ENCODE measurements around the gene ELL. TPM values are rescaled to one million over a fixed set of nuclear protein-coding genes. Genes with fewer than 3 reads are reported as not detected.
A peak's percentile ranks its signal among the peaks of the same experiment; 100 is the strongest.

ELL gene
- total RNA-seq, 1 experiment from 2014 or later = 17.0 TPM

GRCh38 chr19:18488403-18488723, 33.5 kb downstream of the ELL start:
- no peak; the same call in 2 of the 3 replicates for TF ChIP-seq CTCF (conservative IDR thresholded peaks at IDR 0.05)
- H2AFZ ChIP-seq (ENCODE audit: low read length) = no peak overlapping the region
- no peak overlapping the region for H4K8ac ChIP-seq (replicated peaks; ENCODE audit: insufficient read length, low read depth, low read length)
- H3K27me3 ChIP-seq (ENCODE audit: insufficient read depth, low read length) = no peaks in the 10 kb centered on the region
- no peak overlapping the region for H3K56ac ChIP-seq (ENCODE audit: insufficient read length, low read depth, low read length)
- no peak overlapping the region for H2BK20ac ChIP-seq (ENCODE audit: low read depth, low read length, poor library complexity, severe bottlenecking)
- peaks cover 34% of the 10 kb centered on the region in 2 experiments for H3K4me1 Mint-ChIP-seq
- H3K18ac ChIP-seq (ENCODE audit: insufficient read length, low read depth, low read length) = no peak overlapping the region
- H4K5ac ChIP-seq (ENCODE audit: insufficient read length, low read depth, low read length) = no peak overlapping the region
- no peaks in the 10 kb centered on the region for H3K79me1 ChIP-seq (ENCODE audit: insufficient read depth, low read depth, low read length, poor library complexity, severe bottlenecking)
- no peaks in the 10 kb centered on the region; the same call in 1 of the 2 replicates for H3K79me2 ChIP-seq (ENCODE audit: insufficient read depth, low read length)
- no peaks in the 10 kb centered on the region for H3K9me3 Mint-ChIP-seq
- H4K20me1 ChIP-seq (ENCODE audit: control insufficient read depth, insufficient read depth, insufficient read length) = peaks cover 2% of the 10 kb centered on the region
- no peak overlapping the region for H3K4ac ChIP-seq (ENCODE audit: low read depth, low read length)
- no peaks in the 10 kb centered on the region for H3K23me2 ChIP-seq (ENCODE audit: insufficient read length, low read depth, low read length, poor library complexity, severe bottlenecking)
- H2BK12ac ChIP-seq (ENCODE audit: insufficient read length, low read depth, low read length) = no peak overlapping the region
- H3K9me3 ChIP-seq (ENCODE audit: control insufficient read depth, low read depth, low read length) = no peaks in the 10 kb centered on the region
- no peak overlapping the region for H2BK15ac ChIP-seq (ENCODE audit: low read depth, low read length)
- no peak for DNase-seq
- H3K14ac ChIP-seq (ENCODE audit: insufficient read depth, low read length) = no peak overlapping the region
- H3K36me3 Mint-ChIP-seq (ENCODE audit: insufficient read depth in 1 of 3, low read depth in 3 of 3) = peaks cover 0 to 3% (median 0%) of the 10 kb centered on the region in 3 experiments; a peak in 2 of 7 replicates
- no peak overlapping the region for H3T11ph ChIP-seq (ENCODE audit: low read length)
- H3K27ac Mint-ChIP-seq = 0 out of 7 replicates have a peak overlapping the region, but pooled peaks of 1 of the 3 experiments have one; percentile 28
- H2BK120ac ChIP-seq (ENCODE audit: low read depth, low read length, poor library complexity, severe bottlenecking) = no peak overlapping the region
- no peak overlapping the region for H4K91ac ChIP-seq (ENCODE audit: insufficient read length, low read depth, low read length)
- no peak overlapping the region for H2AK5ac ChIP-seq (ENCODE audit: insufficient read length, low read length)
- H3K4me3 Mint-ChIP-seq = no peak overlapping the region
- H2BK5ac ChIP-seq (ENCODE audit: insufficient read length, low read length) = no peak overlapping the region
- WGBS (ENCODE audit: extremely low coverage, insufficient read length, low lambda C conversion rate) = no CpG with 5 or more reads among the region's 6 CpGs
- H3K27me3 Mint-ChIP-seq (ENCODE audit: low read depth) = no peaks in the 10 kb centered on the region
- H3K4me2 ChIP-seq (ENCODE audit: insufficient read depth, insufficient read length, low read length) = no peak overlapping the region
- no peak overlapping the region for H3K23ac ChIP-seq (ENCODE audit: insufficient read length, low read depth, low read length)
- no peak overlapping the region for H3K9ac ChIP-seq (ENCODE audit: extremely low read depth, insufficient read length, low read length)
- H3K27ac ChIP-seq (ENCODE audit: insufficient read length, low read depth, low read length) = no peak overlapping the region
- no peaks in the 10 kb centered on the region for H3K4me1 ChIP-seq (ENCODE audit: insufficient read depth, low read length)
